GM19193 (cell line): Measurements from ENCODE around the gene TAS1R2.

Experiments
- POLR2A ChIP-seq: IDR thresholded peaks from 4 replicates; pipeline ENCODE4 v1.6.1; 2011; ENCODE audit not compliant: insufficient read depth, insufficient read length; ENCODE audit errors: extremely low read depth

TAS1R2 gene

GRCh38 chr1:18803151-18803791 lies 56.2 kb downstream of the TAS1R2 start:
- no peak for TF ChIP-seq POLR2A

GRCh38 chr1:18802231-18802630 lies 57.2 kb downstream of the TAS1R2 start:
- TF ChIP-seq POLR2A, result no peak

GRCh38 chr1:18800258-18800657 lies 59.2 kb downstream of the TAS1R2 start:
- no peak for TF ChIP-seq POLR2A

- TF ChIP-seq POLR2A, result no peak
Measured at GRCh38 chr1:18799454-18799853, 60.0 kb downstream of the TAS1R2 start.

- no peak for TF ChIP-seq POLR2A
Measured at GRCh38 chr1:18798946-18799345, 60.5 kb downstream of the TAS1R2 start.

GRCh38 chr1:18798533-18798932 lies 60.9 kb downstream of the TAS1R2 start:
- no peak for TF ChIP-seq POLR2A

GRCh38 chr1:18796950-18797349 lies 62.5 kb downstream of the TAS1R2 start:
- TF ChIP-seq POLR2A, result no peak

GRCh38 chr1:18795002-18795689 lies 64.3 kb downstream of the TAS1R2 start:
- no peak for TF ChIP-seq POLR2A

- no peak for TF ChIP-seq POLR2A
Measured at GRCh38 chr1:18794561-18794960, 64.9 kb downstream of the TAS1R2 start.

- no peak for TF ChIP-seq POLR2A
Measured at GRCh38 chr1:18794051-18794450, 65.4 kb downstream of the TAS1R2 start.

- TF ChIP-seq POLR2A, result no peak
Measured at GRCh38 chr1:18793164-18793563, 66.3 kb downstream of the TAS1R2 start.

GRCh38 chr1:18792747-18793146 lies 66.7 kb downstream of the TAS1R2 start:
- TF ChIP-seq POLR2A, result no peak
